ENCODE measurements around the gene PAQR4.

The PAQR4 gene

DNA sequence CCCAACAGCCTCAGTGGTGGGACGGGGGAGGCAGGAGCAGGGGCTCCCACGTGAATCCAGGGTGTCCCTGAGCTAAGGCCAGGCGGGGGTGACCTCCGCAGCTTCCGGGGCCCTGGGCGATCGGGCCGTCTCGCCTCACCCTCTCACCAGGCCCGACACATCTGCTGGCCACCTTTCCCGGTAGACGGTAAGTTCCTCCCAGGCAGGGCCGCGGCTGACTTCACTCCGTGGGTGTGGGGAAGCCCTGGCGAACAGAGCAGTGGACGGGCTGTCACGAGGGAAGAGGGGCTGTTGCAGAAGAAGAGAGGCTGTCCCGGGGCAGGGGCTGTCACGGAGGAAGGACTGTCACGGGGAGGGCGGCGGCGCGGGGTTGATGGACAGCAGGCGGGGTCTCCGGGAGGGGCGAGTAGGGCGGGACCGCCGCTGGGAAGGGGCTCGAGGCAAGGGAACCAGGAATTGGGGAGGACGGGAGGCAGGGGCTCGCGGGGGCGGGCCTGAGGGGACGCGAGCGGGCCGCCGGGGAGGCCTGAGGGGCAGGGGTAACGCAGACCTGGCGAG is 10.6 kb downstream of the PAQR4 start:
- in situ Hi-C loops (cut with MboI; ENCODE audit: low sequenced_read_pairs, unreplicated experiment): no loop called here
- TF ChIP-seq CTCF (IDR thresholded peaks at IDR 0.05; ENCODE audit: borderline replicate concordance, control extremely low read depth, extremely low read depth, insufficient read depth, missing control alignments): no peak
- no peak for DNase-seq (ENCODE audit: low spot score)

DNA sequence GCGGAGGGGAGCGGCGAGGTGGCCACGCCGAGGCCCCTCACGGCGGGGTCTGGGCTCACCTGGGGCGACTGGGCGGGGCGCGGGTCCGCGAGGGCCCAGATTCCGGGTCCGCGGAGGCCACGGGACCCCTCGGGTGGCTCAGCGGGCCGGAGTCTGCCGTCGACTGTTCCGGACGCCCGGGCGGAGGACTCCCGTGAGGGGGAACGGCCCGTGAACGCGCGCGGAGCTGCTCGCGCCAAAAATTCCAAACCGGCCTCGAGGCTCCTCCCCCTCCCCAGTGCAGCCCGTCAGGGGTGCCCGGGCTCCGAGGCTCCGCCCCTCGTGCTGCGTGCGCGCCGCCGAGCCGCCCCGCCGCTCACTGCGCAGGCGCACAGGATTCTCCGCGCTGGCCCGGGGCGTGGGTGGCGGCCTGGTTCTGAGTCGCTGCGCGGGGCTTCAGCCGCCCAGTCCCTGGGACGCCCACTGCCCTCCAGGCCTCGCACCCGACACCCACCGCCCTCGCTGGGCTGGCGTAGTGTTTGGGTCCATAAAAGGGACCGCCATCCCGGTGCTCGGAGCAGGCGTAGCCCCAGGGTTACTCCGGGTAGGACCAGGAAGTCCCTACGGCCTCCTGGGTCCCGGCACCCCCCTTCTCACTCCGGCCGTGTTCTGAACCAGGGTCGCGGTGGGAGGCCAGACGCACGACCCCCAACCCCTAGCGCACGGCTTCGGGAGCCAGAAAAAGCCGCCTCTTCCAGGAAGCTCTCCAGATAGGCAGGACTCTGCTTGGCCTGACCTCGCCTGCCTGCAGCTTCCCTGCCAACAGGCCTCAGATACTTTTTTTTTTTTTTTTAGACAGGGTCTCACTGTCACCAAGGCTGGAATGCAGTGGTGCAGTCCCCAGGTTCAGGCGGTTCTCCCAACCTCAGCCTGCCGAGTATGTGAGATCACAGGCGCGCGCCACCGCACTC is 11.4 kb downstream of the PAQR4 start, which contains the start of gene PKMYT1:
TSS of gene PKMYT1 (minus strand) at position 220 of the 950 bp plus-strand sequence. CDS start 789 bp downstream, outside the sequence.
- DNase-seq (ENCODE audit: low spot score): peak; percentile 100
- in situ Hi-C loops (cut with MboI; ENCODE audit: low sequenced_read_pairs, unreplicated experiment): no loop called here
- no peak for TF ChIP-seq CTCF (IDR thresholded peaks at IDR 0.05; ENCODE audit: borderline replicate concordance, control extremely low read depth, extremely low read depth, insufficient read depth, missing control alignments)

DNA sequence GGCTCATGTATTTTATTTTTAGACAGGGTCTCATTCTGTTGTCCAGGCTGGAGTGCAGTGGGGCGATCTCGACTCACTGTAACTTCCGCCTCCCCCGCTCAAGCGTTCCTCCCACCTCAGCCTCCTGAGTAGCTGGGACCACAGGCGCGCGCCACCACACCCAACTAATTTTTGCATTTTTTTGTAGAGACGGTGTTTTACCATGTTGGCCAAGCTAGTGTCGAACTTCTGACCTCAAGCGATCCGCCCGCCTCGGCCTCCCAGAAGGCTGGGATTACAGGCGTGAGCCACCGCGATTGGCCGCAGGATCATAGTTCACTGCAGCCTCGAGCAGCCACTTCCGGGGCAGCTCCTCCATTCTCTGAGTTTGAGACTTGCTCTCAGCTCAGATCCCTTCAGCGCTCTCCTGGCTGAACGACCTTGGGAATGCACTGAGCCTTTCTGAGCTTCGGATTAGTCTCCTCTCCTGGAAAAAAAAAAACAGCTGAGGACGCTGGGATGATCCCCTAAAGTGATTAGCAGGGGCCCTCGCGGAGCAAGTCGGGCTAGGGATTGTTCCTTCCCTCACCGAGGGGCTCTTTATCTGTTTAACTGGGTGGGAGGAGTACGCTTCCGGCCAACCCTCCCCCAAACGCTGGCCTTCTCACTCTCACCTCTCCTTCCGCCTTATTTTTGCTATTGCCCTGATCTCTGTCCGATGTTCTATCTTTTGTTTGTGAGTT is 12.2 kb downstream of the PAQR4 start:
- in situ Hi-C loops (cut with MboI; ENCODE audit: low sequenced_read_pairs, unreplicated experiment): no loop called here
- TF ChIP-seq CTCF (IDR thresholded peaks at IDR 0.05; ENCODE audit: borderline replicate concordance, control extremely low read depth, extremely low read depth, insufficient read depth, missing control alignments): no peak
- no peak for DNase-seq (ENCODE audit: low spot score)

DNA sequence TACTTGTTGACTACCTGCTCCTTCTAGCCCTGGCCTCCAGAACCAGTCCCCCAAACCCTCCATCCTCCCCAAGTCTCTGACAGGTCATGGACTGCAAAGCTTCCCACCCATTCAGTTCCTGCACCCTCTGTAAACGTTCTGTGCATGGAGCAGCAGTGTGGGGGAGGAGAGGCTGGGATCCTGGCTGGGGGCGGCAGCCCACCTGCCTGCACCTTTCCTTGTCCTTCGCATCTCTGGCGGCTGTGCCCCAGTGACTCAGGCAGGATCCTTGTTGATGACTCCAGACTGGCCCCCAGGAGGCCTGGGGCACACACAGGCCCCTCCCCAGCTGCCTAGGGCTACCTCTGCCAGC is 12.7 kb downstream of the PAQR4 start:
- TF ChIP-seq CTCF (IDR thresholded peaks at IDR 0.05; ENCODE audit: borderline replicate concordance, control extremely low read depth, extremely low read depth, insufficient read depth, missing control alignments): no peak
- in situ Hi-C loops (cut with MboI; ENCODE audit: low sequenced_read_pairs, unreplicated experiment): no loop called here
- no peak for DNase-seq (ENCODE audit: low spot score)

DNA sequence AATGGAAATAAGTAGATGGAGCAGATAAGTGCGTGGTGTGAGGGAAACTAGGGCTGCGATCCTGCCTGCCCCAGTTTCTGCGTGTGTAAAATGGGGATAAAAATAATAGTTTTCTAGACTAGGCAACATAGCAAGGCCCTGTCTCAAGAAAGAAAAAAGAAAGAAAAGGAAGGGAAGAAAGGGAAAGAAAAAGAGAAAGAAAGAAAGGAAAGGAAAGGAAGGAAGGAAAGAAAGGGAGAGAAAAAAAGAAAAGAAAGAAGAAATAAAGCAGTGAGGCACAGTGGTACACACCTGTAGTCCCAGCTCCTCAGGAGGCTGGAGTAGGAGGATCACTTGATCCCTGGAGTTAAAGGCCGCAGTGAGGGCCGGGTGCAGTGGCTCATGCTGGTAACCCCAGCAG is 13.3 kb downstream of the PAQR4 start:
- in situ Hi-C loops (cut with MboI; ENCODE audit: low sequenced_read_pairs, unreplicated experiment): no loop called here
- DNase-seq (ENCODE audit: low spot score): no peak
- no peak for TF ChIP-seq CTCF (IDR thresholded peaks at IDR 0.05; ENCODE audit: borderline replicate concordance, control extremely low read depth, extremely low read depth, insufficient read depth, missing control alignments)

GRCh38 chr16:2983706-2984136 is 14.6 kb downstream of the PAQR4 start:
- peak; percentile 92 for DNase-seq (ENCODE audit: low spot score)
- TF ChIP-seq CTCF (IDR thresholded peaks at IDR 0.05; ENCODE audit: borderline replicate concordance, control extremely low read depth, extremely low read depth, insufficient read depth, missing control alignments): peak; percentile 93

More at GRCh38 chr16:2983706-2984136, 14.6 kb downstream of the PAQR4 start:
- in situ Hi-C loops (cut with MboI; ENCODE audit: low sequenced_read_pairs, unreplicated experiment): no loop called here
